GM20431 (cell line): ENCODE data around the gene WFDC9.
"Not testable (repeated sequence)": the region's sequence is repeated elsewhere in the genome, so short reads cannot be mapped to it uniquely, and the experiment has no call there.

Experiments
- in situ Hi-C: fragments of 300-500 bp; cut with MseI, MboI; formaldehyde crosslinking; loops from one replicate; pipeline ENCODE4 v1.15.0; 2020; ENCODE audit warnings: low sequenced_read_pairs; ENCODE audit not compliant: unreplicated experiment

Gene WFDC9

DNA sequence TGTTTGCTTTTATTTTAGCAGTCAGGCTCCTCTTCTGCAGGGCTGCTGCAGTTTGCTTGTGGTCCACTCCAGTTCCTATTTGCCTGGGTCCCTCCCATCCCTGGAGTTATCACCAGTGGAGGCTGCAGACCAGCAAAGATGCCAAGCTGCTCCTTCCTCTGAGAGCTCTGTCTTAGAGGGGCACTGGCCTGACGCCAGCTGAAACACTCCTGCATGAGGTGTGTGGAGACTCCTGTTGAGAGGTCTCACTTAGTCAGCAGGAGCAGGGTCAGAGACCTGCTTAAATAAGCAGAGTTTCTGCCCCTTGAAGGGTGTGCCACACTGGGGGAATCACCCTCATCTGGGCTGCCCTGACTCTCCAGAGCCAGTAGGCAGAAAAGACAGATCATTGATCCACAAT lies 35.8 kb downstream of the WFDC9 start:
- in situ Hi-C loops: loop anchor here (25.0 kb wide), 1 partner anchor 167 kb away; no protein-coding TSS in a partner anchor

DNA sequence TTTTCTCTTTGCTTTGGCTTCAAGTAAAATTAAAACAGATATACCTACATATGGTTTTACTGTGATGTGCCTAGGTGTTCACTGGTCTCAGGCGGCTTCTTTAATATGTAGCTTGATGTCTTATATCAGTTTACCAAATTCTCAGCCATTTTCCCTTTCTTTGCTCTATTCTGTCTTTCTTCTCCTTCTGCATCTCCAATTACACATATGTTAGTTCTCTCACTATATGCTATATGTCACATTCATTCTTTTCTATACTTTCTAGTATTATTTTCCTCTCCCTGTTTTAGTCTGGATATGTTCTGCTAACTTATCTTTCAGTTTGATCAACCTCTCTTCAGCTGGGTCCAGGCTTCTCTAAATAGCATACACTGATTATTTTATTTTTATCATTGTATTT lies 37.6 kb downstream of the WFDC9 start:
- in situ Hi-C loops: loop anchor here (25.0 kb wide), 1 partner anchor 169 kb away; no protein-coding TSS in a partner anchor

DNA sequence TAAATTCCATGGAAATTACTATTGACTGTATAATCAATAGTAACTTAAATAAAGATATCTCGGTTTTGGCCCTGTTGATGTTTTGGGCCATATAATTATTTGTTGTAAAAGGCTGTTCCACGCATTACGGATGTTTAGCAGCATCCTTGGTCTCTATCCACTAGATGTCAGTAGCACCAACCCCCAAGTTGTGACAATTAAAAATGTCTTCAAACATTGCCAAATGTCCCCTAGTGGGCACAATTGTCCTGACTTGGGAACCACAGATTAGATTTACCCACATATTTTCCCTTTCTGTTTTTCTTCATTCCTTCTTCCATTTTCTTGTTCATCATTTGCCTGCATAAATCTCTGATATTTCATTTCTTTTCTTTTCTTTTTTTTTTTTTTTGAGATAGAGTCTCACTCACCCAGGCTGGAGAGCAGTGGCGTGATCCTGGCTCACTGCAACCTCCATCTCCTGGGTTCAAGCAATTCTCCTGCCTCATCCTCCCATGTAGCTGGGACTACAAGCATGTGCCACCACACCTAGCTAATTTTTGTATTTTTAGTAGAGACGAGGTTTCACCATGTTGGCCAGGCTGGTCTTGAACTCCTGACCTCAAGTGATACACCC lies 38.4 kb downstream of the WFDC9 start:
- in situ Hi-C loops: loop anchor here (25.0 kb wide), 1 partner anchor 170 kb away; no protein-coding TSS in a partner anchor

DNA sequence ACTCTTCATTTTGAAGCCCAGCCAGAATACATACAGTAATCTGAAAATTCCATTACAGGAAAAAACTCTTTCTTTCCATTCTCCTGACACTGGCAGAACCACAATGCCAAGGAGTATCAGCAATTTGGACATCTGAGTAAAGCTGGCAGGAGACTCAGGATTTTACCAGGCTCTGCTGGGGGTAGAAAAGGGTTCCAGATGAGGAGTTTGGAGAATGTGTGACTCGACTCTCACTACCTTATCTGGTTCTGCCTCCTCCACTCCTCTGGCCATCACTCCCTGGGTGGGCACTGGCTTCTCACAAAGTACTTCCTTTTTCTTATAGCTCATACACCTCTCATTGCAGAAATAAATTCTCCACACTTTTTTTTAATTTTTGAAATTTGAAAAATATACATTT lies 41.4 kb downstream of the WFDC9 start:
- in situ Hi-C loops: loop anchor here (25.0 kb wide), 1 partner anchor 173 kb away; no protein-coding TSS in a partner anchor

DNA sequence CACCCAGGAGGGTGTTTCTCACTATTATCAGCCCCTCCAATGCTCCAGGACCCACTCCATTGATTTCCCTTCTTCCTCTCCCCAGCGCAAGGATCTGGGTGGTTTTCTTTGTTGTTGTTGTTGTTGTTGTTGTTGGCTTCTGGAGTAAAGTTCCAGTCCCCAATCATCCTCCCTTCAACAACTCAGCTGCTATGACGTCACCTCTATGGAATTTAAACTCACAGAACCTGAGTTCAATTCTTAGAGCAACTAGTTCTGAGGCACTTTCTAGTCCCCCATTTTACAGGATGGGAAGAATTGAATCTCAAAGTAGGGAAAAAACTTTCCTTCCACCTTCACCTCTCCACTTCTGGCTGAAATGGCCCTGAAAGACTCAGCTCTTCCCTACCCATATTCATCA lies 42.3 kb downstream of the WFDC9 start:
- in situ Hi-C loops: loop anchor here (25.0 kb wide), 1 partner anchor 174 kb away; no protein-coding TSS in a partner anchor

DNA sequence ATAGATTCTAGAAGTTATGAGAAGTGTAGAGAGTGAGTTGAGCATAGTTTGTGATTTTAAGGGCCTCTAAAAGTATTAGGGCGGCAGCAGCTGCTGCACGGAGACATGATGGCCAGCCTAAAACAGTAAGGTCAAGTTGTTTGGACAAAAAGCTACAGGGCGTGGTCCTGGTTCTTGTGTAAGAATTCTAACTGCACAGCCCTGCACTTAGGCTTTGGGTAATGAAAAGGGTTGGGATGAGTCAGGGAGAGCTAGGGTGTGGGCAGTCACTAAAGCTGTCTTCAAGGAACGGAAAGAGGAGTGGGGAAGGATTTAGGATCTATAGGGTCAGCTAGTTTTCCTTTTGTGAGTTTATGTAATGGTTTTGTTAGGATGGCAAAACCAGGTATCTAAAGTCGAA lies 45.1 kb downstream of the WFDC9 start:
- in situ Hi-C loops: loop anchor here (25.0 kb wide), 1 partner anchor 176 kb away; no protein-coding TSS in a partner anchor

DNA sequence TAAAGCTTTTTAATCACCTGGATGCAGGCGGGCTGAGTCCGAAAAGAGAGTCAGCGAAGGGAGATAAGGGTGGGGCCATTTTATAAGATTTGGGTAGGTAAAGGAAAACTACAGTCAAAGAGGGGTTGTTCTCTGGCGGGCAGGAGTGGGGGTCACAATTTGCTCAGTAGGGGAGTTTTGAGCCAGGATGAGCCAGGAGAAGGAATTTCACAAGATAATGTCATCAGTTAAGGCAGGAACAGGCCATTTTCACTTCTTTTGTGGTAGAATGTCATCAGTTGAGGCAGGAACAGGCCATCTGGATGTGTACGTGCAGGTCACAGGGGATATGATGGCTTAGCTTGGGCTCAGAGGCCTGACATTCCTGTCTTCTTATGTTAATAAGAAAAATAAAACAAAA lies 46.8 kb downstream of the WFDC9 start:
- in situ Hi-C loops: loop anchor here (25.0 kb wide), 1 partner anchor 178 kb away; no protein-coding TSS in a partner anchor

DNA sequence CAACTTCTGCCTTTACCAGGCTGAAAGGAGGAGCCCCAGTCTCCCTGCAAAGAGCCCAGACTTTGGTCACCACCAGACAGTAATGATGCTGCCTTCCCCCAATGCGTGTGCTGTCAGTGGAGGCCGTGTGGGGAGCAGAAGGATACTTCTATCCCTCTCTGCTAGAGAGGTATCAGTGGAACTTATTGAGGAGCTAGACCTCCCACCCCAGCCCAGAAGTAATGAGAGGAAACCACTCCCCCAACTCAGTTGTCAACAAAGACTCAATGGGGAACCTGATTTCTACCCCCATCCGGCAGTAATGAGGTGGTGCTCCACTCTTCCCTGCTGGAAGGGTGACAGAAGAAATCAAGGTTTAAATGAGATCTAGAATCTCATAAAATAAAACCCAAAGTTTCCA lies 47.6 kb downstream of the WFDC9 start:
- in situ Hi-C loops: loop anchor here (25.0 kb wide), 1 partner anchor 179 kb away; no protein-coding TSS in a partner anchor

DNA sequence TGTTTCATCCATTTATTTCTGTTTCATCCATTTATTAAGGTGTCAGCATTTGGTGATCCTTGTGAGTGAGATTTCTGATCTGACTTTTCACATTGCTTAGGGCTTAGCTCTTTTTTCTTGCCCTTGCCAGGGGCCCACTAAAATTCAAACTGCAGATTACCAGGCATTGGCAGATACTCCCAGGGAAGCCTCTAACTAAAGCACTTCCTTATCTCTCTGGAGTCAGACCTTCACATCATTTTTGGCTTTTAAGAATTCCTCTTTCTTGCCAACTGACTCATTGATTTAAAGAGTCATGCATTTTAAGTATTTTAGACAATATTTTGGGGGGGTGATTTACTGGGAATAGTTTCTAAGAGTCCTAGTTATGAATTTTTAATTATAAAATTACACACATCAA lies 49.4 kb downstream of the WFDC9 start:
- in situ Hi-C loops: loop anchor here (25.0 kb wide), 1 partner anchor 181 kb away; no protein-coding TSS in a partner anchor

DNA sequence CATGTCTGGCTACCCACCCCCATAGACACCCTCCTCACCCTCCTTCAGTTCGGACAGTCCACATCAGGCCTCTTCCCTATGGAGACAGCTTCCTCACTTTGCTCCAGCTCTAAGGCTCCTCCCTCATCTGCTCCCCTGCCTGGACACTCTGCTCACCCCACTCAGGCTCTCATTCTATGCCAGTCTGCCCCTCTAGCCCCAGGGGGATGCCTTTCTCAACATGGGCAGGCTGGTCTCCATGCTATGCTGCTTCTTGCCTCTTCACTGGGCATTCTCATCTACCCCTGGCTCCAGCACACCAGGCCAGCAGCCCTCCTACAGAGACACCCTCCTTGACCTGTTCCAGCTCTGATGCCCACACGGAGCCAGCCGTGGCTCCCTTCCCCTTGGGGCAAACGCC lies 51.9 kb downstream of the WFDC9 start, which contains the start of gene WFDC8:
Gene WFDC8 (minus strand): TSS at position 101 of the 400 bp plus-strand sequence. CDS start 37 bp downstream, at position 64.
- in situ Hi-C loops: loop anchor here (25.0 kb wide), 1 partner anchor 183 kb away; no protein-coding TSS in a partner anchor

DNA sequence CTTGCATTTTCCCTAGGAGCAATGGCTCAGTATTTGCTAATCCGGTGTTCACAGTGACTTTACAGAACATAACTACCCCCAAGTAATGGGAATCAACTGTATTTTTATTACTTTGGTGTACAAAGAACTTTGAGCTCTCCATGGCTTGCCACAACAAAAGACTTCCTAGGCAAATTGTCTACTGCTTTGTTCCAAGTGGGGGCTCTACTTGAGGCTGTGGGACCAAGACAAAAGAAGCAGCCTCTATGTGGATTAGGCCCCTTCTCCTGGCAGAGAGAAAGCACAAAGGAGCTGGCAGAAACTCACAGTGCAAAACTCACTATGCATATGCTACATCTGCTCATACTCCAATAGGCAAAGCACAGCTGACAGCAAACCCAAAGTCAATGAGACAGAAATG lies 52.9 kb downstream of the WFDC9 start:
- in situ Hi-C loops: loop anchor here (25.0 kb wide), 1 partner anchor 184 kb away; no protein-coding TSS in a partner anchor

DNA sequence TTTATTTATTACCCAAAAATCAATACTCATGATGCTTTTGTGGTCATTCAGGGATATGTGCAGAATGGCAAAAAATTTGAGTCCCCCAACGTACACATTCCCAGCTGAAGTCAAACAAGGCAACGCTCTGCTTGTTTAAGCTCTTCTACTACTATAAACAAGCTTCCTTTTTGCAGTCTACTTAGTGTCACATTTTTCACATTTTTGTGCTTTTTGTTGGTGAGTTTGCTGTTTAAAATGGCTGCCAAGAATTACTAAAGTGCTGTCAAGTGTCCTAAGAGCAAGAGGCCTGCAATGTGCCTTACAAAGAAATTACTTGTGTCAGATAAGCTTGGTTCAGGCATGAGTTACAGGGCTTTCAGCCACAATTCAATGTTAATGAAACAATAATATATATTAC lies 54.1 kb downstream of the WFDC9 start:
- in situ Hi-C loops: loop anchor here (25.0 kb wide), 1 partner anchor 185 kb away; no protein-coding TSS in a partner anchor

DNA sequence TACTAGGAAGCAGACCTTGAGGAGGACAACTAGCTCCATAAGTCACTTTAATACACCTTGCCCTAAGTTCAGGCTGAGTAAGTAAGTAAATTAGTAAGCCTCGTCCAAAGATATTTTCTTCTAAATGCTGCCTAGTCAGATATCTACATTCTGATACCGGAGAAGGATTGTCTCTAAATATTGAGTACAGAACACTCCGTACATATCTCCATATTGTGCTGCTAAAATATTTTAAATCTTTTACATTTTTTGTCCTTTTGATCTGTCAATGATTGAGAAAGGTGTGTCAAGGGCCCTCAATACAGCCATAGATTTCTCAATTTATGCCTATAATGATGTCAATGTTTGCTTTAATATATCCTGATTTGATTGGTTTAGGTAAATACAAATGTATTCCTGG lies 55.2 kb downstream of the WFDC9 start:
- in situ Hi-C loops: loop anchor here (25.0 kb wide), 1 partner anchor 186 kb away; no protein-coding TSS in a partner anchor

DNA sequence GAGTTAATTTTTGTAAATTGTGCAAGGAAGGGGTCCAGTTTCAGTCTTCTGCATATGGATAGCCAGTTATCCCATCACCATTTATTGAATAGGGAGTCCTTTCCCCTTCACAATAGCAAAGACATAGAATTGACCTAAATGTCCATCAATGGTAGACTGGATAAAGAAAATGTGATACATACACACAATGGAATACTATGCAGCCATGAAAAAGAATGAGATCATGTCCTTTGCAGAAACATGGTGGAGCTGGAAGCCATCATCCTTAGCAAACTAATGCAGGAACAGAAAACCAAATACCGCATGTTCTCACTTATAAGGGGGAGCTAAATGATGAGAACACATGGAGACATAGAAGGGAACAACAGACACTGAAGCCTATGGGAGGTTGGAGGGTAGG lies 61.4 kb downstream of the WFDC9 start:
- in situ Hi-C loops: not testable (repeated sequence)

DNA sequence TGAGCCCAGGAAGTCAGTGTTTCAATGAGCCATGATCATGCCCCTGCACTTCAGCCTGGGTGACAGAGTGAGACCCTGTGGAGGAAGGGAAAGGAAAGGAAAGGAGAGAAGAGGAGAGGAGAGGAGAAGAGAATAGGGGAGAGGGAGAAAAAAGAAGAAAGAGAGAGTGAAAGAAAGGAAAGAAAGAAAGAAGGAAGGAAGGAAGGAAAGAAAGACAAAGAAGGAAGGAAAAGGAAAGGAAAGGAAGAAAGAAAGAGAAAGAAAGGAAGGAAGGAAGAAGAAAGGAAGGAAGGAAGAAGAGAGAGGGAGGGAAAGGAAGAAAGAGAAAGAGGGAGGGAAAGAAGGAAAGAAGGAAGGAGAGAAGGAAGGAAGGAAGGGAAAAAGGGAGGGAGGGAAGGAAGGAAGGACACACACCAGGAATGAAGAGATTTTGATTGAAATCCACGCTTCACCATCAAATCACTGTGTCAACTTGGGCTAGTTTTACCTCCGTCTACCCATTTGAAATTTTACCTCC lies 66.3 kb downstream of the WFDC9 start:
- in situ Hi-C loops: no loop called here
